Activated CD4-positive, alpha-beta T cell treated with anti-CD3 and anti-CD28 coated beads, Interleukin-2, amount 50 U/mL, for 1 hour (primary cell): ENCODE results near the gene PPME1.
A peak's percentile ranks its signal among the peaks of the same experiment; 100 is the strongest.

Source experiments
- DNase-seq: peaks from one replicate; pipeline ENCODE4 v3.0.0-alpha.2; 2020

PPME1 gene

GRCh38 chr11:74233683-74234082 is 62.6 kb downstream of the PPME1 start:
- DNase-seq: no peak

- DNase-seq: no peak
Measured at GRCh38 chr11:74235121-74235520, 64.0 kb downstream of the PPME1 start.

- DNase-seq: no peak
Measured at GRCh38 chr11:74237541-74237940, 66.5 kb downstream of the PPME1 start.

- no peak for DNase-seq
Measured at GRCh38 chr11:74238243-74238642, 67.2 kb downstream of the PPME1 start.

- no peak for DNase-seq
Measured at GRCh38 chr11:74248469-74248868, 77.4 kb downstream of the PPME1 start.

- no peak for DNase-seq
Measured at GRCh38 chr11:74249496-74249895, 78.4 kb downstream of the PPME1 start.

GRCh38 chr11:74253361-74253760 is 82.3 kb downstream of the PPME1 start:
- no peak for DNase-seq

- DNase-seq: peak; percentile 47
Measured at GRCh38 chr11:74255741-74256375, 84.8 kb downstream of the PPME1 start.

GRCh38 chr11:74256378-74257133 is 85.5 kb downstream of the PPME1 start:
- no peak for DNase-seq

GRCh38 chr11:74257959-74258553 is 87.0 kb downstream of the PPME1 start:
- no peak for DNase-seq

GRCh38 chr11:74262725-74263124 is 91.6 kb downstream of the PPME1 start:
- DNase-seq: no peak

GRCh38 chr11:74265256-74265655 is 94.2 kb downstream of the PPME1 start:
- no peak for DNase-seq

- DNase-seq: no peak
Measured at GRCh38 chr11:74267014-74267413, 95.9 kb downstream of the PPME1 start.

- no peak for DNase-seq
Measured at GRCh38 chr11:74268456-74268855, 97.4 kb downstream of the PPME1 start.

- no peak for DNase-seq
Measured at GRCh38 chr11:74269161-74269811, 98.2 kb downstream of the PPME1 start.

GRCh38 chr11:74272276-74272675 is 101.2 kb downstream of the PPME1 start:
- no peak for DNase-seq

GRCh38 chr11:74276581-74276980 is 105.5 kb downstream of the PPME1 start:
- no peak for DNase-seq

GRCh38 chr11:74278103-74278502 is 107.0 kb downstream of the PPME1 start:
- DNase-seq: no peak

GRCh38 chr11:74278721-74279161 is 107.7 kb downstream of the PPME1 start:
- no peak for DNase-seq

GRCh38 chr11:74279256-74279655 is 108.2 kb downstream of the PPME1 start:
- no peak for DNase-seq

GRCh38 chr11:74280494-74280893 is 109.4 kb downstream of the PPME1 start:
- no peak for DNase-seq

GRCh38 chr11:74282421-74282820 is 111.3 kb downstream of the PPME1 start:
- no peak for DNase-seq

- no peak for DNase-seq
Measured at GRCh38 chr11:74282914-74283371, 111.9 kb downstream of the PPME1 start.
